GM18868 (cell line): ENCODE results near the gene BMAL1.

Experiments
- ATAC-seq: cut with Tn5 transposase; IDR thresholded peaks from one replicate; pipeline ENCODE4 v1.9.1; 2021; ENCODE audit warnings: mild to moderate bottlenecking, moderate library complexity; ENCODE audit not compliant: unreplicated experiment

BMAL1 gene

DNA sequence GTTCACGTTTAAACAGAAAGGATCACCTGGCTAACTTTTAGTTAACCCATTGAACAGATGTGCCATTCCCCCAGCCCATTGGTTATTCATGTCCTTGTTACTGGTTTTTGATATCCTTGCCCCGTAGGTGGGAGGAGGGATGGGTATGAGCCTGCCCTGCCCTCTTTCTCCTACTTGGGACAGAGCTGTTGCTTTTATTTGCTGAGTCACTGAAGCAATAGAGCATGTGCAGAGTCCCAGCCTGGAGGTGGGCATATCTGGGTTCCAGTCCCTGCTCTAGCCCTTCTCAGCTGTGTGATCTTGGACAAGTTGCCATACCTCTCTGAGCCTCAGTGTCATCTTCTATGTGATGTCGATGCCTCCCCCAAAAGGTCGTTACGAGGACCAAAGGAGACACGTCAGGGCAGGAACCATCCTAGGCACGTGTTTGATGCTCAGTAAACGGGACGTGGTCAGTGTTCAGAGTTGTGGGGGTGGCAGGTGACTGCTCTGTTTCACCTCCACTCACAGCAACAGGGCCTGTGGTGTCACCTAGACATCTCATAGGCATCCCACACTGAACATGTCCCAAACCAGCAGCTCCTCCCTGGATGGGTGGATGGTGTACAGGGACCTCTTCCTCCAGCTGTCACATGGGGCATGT lies 61.0 kb downstream of the BMAL1 start:
- ATAC-seq, result no peak

DNA sequence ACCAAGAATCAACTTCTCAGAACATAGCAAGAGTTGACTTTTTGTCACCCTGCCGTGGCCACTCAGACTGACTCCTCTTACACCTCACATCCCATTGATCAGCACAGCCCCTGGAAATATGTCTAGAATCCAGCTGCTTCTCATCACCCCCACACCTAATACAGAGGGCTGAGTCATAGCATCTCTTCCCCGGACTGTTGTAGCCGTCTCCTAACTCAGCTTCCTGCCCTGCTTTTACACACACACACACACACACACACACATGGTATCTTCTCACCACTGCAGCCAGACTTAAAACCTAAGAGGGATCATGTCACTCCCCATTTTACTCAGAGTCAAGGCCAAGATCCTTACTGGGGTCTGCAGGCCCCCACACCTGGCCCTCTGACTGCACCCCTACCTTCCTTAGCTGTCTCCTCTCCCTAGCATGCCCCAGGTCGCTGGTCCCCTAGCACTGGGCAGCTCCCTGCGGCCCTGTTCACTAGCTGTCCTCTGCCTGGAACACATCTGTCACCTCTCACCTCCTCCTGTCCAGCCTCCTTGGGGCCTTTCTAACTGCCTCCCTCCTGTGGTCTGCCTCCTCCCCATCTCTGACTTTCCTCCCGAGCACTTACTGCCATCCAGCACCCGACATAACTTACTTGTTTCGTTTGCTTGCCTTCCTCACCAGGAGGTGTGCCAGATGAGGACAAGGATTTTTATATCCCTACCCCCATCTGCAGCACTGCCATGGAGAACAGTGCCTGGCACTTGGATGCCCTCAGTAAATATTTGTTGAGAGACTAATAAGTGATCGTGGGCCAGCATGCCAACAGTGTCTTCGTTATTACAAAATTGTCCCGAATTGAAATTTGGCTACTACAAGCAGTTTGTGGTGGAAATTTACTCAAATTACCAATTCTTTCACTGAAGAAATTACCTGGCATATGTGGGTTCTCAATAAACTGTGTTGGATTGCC lies 61.9 kb downstream of the BMAL1 start:
- ATAC-seq, result peak; percentile 27

DNA sequence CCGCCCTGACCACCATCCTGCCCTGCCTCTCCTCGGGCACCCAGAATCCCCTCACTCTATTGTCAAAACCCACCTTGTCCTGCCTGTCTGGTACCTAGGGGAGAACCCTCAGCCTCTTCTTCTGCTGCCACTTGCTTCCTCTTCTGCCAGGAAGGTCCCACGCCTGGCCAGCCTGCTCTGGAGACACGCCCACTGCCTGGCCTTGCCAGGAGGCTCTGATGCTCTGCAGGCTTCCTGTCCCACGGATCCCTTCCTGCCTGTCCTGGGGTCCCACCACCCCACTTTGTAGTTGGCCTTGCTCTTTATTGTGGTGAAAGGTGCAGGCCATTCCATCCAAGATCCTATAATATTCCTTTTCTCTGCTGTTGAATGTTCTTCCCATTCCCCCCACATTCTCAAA lies 63.4 kb downstream of the BMAL1 start:
- no peak for ATAC-seq

DNA sequence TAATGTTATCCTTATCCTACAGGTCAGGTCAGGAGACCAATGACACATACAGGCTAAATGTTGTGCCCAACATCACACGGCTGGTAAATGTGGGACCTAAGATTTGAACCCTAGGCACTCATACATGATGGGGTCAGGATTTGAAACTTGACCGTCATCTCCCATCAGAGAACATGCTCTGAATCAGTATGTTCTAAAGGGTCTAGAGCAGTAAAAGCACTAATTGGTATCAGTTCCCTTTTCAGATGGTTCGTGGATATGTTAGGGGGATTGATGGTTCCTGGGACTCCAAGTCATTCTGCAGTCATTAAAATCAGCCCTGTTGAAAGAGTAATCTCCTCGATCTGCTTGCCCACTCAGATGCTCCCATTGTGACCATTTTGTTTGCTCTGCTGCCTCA lies 65.5 kb downstream of the BMAL1 start:
- peak; percentile 67 for ATAC-seq

DNA sequence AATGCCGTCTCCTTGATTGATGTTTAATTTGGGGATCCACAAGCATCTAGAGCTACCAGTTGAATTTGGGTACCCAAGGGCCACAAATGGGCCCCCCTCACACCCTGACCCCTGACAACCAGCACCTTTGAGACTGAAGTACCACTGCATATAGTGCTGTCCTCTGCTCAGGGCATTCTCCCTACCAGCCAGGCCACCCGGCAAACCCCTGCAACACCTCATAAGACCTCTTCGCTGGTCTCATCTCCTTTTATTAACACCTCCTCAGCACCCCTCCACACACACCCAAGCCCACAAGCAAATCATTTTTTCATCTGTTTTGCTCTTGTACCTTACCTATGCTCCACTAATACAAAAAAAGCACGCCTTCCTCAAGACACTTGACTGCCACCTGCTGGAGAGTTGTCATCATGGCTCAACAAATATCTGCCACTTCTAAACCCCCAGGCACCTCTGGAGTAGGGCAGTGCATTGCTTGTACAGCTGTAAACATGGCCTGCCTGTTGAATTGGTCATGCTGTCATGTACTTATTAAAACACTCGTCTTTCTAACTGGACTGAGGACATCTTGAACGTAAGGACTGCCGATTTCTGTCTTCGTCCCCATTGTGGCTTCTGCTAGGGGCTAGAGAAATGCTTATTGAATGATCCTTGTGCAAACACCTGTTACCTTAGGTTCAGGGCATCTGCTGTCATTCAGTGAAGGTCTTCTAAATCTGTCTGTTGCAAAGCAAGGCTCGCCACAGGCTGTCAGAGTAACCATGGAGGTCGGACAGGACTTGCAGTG lies 66.5 kb downstream of the BMAL1 start:
- peak; percentile 25 for ATAC-seq

DNA sequence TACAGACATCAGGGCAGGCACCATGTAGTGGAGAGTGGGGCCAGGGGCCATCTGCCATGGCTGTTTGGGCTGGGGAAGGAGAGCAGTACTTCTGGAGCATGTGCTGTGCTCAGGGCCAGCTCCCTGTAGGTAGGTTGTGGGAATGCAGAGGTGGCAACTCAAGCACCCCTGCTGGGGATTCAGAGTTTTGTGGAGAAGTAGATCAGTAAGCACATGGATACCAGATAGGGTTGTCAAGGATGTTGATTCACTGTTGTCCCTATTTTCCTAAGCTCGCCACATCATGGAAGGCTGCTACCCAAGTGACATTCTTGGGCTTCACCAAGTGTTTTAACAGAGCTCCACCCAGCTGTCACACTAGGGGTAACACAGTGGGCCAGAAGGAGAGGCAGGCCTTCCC lies 67.2 kb downstream of the BMAL1 start:
- no peak for ATAC-seq

DNA sequence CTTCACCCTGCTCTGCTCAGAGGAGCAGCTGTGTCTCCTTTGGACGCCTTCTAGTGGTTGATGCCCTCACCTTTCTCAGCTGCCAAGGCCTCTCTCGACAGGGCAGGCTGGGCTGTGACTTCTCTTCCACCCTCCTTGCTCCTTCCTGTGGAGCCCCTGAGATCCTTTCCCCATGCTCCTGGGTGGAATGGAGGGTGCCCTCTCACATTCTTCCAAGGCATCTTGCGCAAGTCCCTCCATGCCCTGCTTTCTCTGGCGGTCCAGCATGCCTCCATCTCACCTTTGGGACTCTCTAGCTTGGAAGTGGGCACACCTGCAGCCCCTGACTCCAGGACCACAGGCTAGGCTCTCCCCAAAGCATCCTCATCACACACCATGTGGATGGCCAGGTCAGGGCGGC lies 68.9 kb downstream of the BMAL1 start:
- no peak for ATAC-seq

DNA sequence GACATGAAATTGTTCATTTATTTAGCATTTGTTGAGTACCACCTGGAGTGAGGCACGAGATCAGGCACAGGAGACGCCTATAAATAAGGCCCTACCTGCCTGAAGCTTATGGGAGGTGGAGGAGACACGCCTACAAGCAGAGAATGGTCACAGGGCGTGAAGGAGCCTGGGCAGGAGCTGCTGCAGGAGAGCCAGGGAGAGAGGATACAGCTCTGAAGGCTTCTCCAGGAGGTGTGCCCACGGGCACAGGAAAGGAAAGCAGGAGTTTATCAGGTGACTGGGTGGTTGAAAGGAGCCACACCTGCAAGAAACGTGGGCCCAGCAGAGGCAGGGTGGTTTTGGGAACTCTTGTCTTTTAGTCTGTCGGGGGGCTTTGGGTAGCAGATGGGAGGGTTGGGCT lies 70.3 kb downstream of the BMAL1 start:
- peak; percentile 1 for ATAC-seq

DNA sequence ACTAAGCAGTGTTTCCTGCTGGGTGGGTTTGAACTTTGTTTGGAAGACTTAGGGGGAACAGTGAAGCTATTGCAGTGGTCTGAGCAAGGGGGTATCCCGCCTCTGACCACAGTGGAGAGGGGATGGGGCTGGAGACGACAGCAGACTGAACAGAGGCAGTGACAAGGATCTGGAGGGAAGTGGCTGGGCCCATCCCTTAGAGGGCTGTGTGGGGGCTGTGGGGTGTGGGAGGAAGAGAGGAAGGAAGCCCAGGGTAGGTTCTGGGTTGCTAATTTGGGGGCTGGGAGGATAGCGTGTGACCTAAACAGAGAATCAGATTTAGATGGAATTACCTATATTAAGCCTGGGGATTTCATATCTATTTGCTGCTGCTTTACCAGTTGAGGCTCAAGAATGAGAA lies 70.7 kb downstream of the BMAL1 start:
- ATAC-seq, result peak; percentile 48

DNA sequence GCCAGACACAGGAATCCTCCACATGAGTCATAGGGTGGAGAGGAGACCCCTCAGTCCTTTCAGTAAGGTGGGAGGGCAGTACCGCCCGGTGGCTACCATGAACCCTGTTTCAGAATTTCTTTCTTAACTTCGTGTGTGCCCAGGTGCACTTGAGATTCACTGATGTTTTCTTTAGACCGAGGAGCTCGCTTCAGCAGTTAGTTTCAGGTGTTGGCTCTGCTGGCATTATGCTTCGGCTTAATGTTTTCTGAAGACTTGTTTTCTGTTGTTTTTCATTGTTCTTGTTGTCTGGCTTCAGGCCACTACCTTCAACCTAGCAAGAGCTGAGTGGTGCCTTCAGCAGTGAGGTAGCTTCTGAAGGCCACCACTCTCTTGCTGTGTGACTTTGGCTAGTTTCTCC lies 71.5 kb downstream of the BMAL1 start:
- ATAC-seq, result peak; percentile 17

DNA sequence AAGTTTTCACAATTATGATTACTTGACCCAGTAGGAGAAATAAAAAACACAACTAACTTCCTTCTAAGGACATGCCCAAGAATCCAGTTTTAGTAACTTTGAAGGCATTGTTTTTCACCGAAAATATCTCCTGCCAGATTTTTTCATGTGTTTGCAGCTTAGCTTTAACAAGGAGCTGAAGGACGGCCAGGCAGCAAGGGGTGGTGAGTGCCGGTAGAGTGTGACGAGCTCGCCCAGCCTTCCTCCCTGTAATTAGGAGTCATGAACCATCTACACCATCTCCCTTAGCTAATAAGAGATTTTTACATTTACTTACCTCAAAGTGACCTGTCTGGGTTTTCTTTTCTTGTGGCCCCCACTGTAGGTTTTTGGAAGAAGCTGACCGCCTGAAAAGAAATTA lies 72.0 kb downstream of the BMAL1 start:
- no peak for ATAC-seq

DNA sequence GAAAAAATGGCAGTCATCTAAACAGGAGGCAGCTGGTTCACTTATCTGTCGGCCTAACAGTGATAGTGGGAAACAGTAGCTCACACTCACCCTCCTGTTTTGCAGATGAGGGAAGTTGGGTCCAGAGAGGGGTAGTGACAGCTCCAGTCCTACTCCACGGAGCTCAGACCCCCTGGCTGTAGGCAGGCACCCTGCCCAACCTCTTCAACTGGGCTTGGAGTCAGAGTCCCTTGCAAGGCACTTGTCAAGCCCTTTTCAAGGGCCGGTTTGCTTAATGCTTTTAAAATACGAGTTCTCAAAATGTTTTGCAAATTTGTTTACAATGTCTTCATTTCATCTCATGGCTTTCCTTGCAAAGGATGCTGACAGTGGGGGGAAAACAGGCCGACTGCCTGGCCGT lies 75.1 kb downstream of the BMAL1 start:
- no peak for ATAC-seq

DNA sequence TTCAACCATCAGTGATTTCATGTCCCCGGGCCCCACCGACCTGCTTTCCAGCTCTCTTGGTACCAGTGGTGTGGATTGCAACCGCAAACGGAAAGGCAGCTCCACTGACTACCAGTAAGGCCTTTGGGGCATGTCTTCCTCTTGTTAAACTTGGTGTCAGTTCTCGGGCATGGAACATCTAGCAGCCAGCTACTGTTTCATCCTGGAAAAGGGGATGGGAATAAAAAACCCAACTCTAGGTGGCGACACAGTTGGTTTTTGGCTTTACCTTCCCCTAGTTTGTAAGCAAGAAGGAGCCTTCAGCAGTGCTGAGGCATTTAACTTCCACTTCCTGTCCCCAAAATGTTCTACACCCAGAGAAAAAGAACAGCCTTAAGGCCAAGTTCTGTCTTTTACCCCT lies 76.7 kb downstream of the BMAL1 start:
- ATAC-seq, result no peak

DNA sequence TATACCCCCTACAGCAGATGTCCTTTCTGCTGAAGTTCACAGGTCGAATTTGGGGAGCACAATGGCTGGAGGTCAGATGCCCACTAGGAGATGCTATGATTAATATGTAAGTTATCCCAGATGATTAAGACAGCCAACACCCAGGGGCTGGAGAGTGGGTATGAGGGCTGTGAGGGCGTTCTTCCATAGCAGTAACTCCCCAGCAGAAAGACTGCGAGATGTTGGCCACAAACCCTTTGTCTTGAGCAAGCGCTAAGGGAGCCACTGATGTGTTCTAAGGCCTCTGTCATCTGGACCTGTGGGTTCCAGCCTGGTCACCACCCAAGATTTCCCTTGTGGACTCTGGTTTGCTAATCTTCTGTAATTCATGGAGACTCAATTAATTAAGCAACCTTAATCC lies 77.6 kb downstream of the BMAL1 start:
- ATAC-seq, result no peak

DNA sequence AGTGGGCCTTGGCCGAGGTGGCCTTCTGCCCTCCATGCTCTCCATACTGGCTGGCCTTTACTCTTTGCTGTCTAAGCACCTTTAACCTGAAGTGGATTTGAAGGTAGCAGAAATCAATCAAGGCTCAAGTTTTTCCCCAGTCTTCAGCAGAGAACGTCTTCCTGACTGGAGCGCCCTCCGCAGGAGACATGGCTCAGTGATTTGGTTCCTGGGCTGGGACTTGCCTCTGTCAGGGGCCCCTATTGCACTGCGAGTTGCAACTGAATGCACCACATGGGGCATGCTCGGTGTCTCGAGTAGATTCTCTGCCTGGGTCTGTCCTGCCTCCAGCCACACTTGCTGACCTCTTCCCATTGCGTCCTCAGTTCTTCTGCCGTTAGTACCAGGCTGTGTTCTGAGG lies 79.6 kb downstream of the BMAL1 start:
- no peak for ATAC-seq

DNA sequence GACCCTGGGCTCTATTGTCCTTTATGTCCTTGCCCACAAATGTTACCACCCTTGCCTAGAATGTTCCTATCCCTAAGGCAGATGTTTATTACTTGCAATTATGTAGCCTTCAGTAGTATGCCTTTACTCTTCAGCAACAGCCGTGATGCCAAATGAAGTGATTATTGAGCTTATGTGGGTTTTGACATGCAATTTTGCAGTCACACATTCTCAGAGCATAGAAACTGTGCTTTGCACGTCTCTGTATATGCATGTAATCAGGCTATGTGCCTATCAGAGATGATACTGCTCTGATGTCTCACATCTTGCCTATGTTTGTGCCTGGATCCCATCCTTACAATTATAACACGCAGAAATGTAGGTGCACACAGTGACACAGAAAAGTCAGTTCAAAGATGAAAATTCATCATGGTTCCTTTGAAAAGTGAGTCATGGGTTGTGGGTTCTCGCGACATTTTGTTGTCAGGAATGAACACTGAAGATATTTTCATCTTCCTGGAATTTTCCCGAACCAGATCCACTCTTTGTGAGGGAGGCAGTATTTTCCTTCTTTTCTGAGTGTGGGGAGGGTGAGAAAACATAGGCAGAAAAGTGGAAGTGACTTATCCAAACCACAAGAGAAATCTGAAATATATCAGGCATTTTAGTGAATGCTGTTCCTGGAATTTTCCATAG lies 81.1 kb downstream of the BMAL1 start:
- no peak for ATAC-seq

DNA sequence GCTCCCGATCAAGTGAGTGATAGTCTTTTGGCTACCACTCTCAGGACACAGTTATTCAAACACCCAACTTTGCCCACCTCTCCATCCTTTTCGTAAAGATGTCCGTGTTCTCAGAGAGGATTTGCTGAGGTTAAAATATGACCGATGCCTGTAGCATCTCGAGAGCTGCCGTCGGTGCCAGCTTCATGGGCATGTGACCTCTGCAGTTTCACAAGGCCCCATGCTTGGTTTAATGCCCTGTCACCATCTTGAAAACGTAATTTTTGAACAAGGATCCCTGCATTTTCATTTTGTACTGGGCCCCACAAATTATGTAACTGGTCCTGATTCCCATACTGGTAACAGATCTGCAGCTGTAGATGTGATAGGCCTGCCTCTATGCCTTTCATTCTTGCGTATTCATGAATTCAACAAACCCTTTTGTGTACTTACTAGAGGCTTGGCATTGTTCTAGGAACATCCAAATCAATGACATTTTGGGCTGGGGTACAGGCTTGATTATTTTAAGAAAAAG lies 85.1 kb downstream of the BMAL1 start:
- ATAC-seq, result no peak

DNA sequence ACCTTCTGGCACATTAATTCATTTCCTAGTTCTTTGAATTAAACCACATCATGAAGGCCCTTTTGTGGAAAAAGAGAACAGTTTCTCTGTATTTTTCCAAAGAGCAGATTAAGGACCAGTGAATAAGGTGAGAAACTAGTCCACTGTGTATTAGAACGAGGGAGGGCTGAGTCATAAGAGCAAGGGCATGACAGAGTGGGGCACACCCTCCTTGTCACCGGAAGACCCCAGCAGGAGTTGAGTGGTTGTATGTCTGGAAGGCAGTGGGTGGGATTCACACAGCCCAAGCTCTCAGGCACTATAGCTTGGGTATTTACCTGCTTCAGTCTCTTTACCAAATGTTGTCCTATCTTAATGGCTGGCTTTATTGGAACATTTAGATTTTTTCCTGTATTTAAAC lies 86.8 kb downstream of the BMAL1 start:
- ATAC-seq, result no peak

DNA sequence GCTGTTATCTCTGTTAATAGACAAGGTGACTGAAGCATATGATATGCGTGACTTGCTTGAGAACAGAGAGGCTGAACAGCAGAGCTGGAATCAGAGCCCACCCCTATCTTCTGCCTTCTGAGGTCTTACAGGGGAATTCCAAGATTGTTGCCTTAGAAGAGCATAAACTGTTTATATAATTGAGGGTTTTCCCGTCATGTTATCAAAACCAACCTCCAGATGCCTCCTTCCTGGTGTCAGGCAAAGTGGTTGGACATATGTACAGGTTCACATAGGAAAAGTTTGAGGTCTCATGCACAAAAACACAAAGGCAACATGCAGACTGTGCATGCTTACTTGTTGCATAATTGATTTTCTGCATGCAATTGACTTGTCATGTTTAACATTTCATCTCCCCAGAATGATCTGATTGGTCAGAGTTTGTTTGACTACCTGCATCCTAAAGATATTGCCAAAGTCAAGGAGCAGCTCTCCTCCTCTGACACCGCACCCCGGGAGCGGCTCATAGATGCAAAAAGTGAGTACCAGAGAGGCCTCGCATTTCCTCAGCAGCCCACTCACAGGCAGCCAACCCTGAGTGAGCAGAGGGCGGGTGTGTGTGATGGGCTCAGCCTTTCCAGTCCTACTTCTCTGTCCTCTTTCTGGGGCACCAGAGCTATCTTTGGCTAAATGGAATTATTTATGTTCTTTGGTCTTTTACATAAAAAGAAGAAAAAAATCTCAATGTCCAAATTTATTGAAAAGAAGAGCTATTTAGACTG lies 88.9 kb downstream of the BMAL1 start:
- ATAC-seq, result peak; percentile 61

DNA sequence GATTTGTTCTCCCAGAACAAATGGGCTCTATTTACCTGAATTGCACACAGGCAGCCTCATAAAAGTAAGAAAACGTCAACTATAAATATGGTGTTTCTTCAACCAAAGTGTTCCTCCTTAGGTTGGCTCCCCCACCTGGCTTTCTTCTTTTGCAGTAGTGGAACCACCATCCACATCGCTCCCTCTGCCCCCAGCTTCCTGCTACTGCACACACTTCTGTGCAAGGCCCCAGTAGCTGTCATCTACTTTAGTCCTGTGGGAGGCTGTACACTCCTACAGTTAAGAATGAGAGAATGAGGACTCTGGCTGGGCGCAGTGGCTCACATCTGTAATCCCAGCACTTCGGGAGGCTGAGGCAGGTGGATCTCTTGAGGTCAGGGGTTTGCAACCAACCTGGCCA lies 89.5 kb downstream of the BMAL1 start:
- peak; percentile 63 for ATAC-seq
